OCI-LY7 (cell line): ENCODE data around the gene CEP89. TPM values are rescaled to one million over a fixed set of nuclear protein-coding genes. Genes with fewer than 3 reads are reported as not detected.

Experiments
- BruUV-seq: library from RNA; stranded (reverse); fragments of 400-500 nt; replicated peaks from 2 replicates; lab custom pipeline; 2021; lab: Mats Ljungman, UMichigan
- CTCF ChIA-PET: fragments of 300-600 bp; sonication (Branson Sonifier 250); formaldehyde crosslinking; loops from one replicate; lab custom pipeline; 2022; ENCODE audit warnings: antibody characterized with exemption; ENCODE audit not compliant: unreplicated experiment; lab: Charles Lee
- POLR2A ChIA-PET: fragments of 300-600 bp; sonication (Branson Sonifier 250); formaldehyde crosslinking; loops from one replicate; lab custom pipeline; 2022; ENCODE audit warnings: antibody characterized with exemption; lab: Charles Lee
- DNase-seq: peaks from one replicate; pipeline ENCODE4 v3.0.0-alpha.2; 2015; ENCODE audit warnings: low spot score
- H2AFZ ChIP-seq: fragments of 200-600 bp; sonication (generic), shearing (Covaris generic); 2 replicates; pipeline ENCODE4 v1.6.1; 2014; ENCODE audit warnings: mild to moderate bottlenecking, antibody characterized with exemption, low read length, moderate library complexity
- H3K27ac ChIP-seq: fragments of 200-600 bp; sonication (generic); 2 replicates; pipeline ENCODE4 v1.5.1; 2014; ENCODE audit warnings: mixed run types, low read depth, mild to moderate bottlenecking, moderate library complexity, low read length, inconsistent platforms; ENCODE audit not compliant: poor library complexity, severe bottlenecking
- H3K36me3 ChIP-seq: fragments of 200-600 bp; sonication (generic); 2 replicates; pipeline ENCODE4 v1.6.1; 2014; ENCODE audit warnings: mild to moderate bottlenecking, antibody characterized with exemption, low read length, moderate library complexity, mixed read lengths; ENCODE audit not compliant: insufficient read depth
- H3K4me1 ChIP-seq: fragments of 200-600 bp; sonication (generic); 2 replicates; pipeline ENCODE4 v1.5.1; 2014; ENCODE audit warnings: mild to moderate bottlenecking, low read length; ENCODE audit not compliant: insufficient read depth, poor library complexity, severe bottlenecking
- H3K4me2 ChIP-seq: fragments of 200-600 bp; sonication (generic); 2 replicates; pipeline ENCODE4 v1.6.1; 2014; ENCODE audit warnings: mild to moderate bottlenecking, low read length
- H3K4me3 ChIP-seq: fragments of 200-600 bp; sonication (generic); 2 replicates; pipeline ENCODE4 v1.5.1; 2014; ENCODE audit warnings: mild to moderate bottlenecking, low read depth, low read length; ENCODE audit not compliant: poor library complexity, severe bottlenecking
- H3K79me2 ChIP-seq: fragments of 200-600 bp; sonication (generic); 2 replicates; pipeline ENCODE4 v1.6.1; 2016; ENCODE audit warnings: low read depth, mild to moderate bottlenecking, low read length, moderate library complexity, mixed read lengths; ENCODE audit not compliant: insufficient read depth
- H3K9me2 ChIP-seq: fragments of 200-600 bp; sonication (generic); 2 replicates; pipeline ENCODE4 v1.6.1; 2016; ENCODE audit warnings: mild to moderate bottlenecking, low read length, mixed read lengths; ENCODE audit not compliant: insufficient read depth
- H3K9me3 ChIP-seq: fragments of 200-600 bp; sonication (generic); 2 replicates; pipeline ENCODE4 v1.6.1; 2014; ENCODE audit warnings: mild to moderate bottlenecking, mixed run types, low read length, mixed read lengths
- H4K20me1 ChIP-seq: fragments of 200-600 bp; sonication (generic); 2 replicates; pipeline ENCODE4 v1.6.1; 2014; ENCODE audit warnings: mild to moderate bottlenecking, antibody characterized with exemption, low read length, moderate library complexity, mixed read lengths; ENCODE audit not compliant: insufficient read depth
- EZH2phosphoT487 ChIP-seq: fragments of 200-600 bp; sonication (generic); IDR thresholded peaks from 2 replicates; pipeline ENCODE4 v1.6.1; 2018; ENCODE audit warnings: low read depth, borderline replicate concordance, mild to moderate bottlenecking, mixed run types, antibody characterized with exemption, low read length, moderate library complexity, mixed read lengths
- intact Hi-C: fragments of 100-400 bp; cut with micrococcal nuclease; formaldehyde crosslinking; loops from one replicate; pipeline ENCODE4 v1.10.0; 2022; ENCODE audit not compliant: unreplicated experiment
- total RNA-seq, 2 experiments: library from RNA; depleted of rRNA in 1 of 2; stranded (reverse); fragments of >200 nt in 1 of 2; shearing (Covaris generic) in 1 of 2; gene quantifications; 2 replicates each; pipeline ENCODE4 v1.2.3, GENCODE V29; 2014 to 2022
- TF ChIP-seq, protein P1 (sequence below): fragments of 200-600 bp; sonication (generic); conservative IDR thresholded peaks from 2 replicates; pipeline ENCODE4 v1.5.1; 2014; ENCODE audit warnings: mild to moderate bottlenecking, antibody characterized with exemption, low read length, moderate library complexity, mixed read lengths

The CEP89 gene
- total RNA-seq, 2 experiments from 2014 or later, result 15.8 to 20.6 TPM

DNA sequence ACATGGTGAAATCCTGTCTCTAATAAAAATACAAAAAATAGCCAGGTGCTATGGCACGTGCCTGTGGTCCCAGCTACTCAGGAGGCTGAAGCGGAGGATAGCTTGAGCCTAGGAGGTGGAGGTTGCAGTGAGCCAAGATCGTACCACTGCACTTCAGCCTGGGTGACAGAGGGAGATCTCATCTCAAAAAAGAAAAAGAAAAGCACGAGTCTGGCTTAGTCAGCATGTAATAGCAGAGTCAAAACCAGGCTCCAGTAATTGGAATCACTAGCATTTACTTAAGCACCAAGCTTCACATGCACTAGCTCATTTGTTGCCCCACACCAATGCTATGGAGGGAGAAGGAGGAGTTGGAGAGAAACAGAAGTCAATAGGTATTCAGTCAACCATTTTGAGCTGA, 60.3 kb downstream of the CEP89 start:
- H3K4me2 ChIP-seq, result no peak overlapping the region

DNA sequence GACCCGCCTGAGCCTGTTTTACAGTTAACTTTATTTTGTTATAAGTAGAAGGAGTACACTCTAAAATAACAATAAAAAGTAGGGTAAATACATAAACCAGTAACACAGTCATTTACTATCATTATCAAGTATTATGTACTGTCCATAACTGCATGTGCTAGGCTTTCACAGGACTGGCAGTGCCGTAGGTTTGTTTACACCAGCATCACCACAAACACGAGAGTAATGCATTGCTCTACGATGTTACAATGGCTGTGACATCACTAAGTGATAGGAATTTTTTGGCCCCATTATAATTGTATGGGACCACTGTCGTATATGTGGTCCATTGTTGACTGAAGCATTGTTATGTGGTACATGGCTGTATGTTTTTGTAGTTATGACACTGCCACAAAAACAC, 60.9 kb downstream of the CEP89 start:
- ChIA-PET CTCF (no interaction called here), POLR2A (interaction anchor here (1.1 kb wide), 1 partner anchor 13 kb away, joined by 4 read pairs; no protein-coding TSS in a partner anchor)
- no peaks in the 10 kb centered on the region for H3K9me2 ChIP-seq
- no peaks in the 10 kb centered on the region for H4K20me1 ChIP-seq
- H2AFZ ChIP-seq, result no peak overlapping the region
- H3K4me1 ChIP-seq, result no peaks in the 10 kb centered on the region
- no TSS peak for BruUV-seq
- H3K79me2 ChIP-seq, result no peaks in the 10 kb centered on the region
- H3K27ac ChIP-seq, result no peak overlapping the region
- no peak overlapping the region for H3K4me3 ChIP-seq
- no peak for DNase-seq
- H3K9me3 ChIP-seq, result no peaks in the 10 kb centered on the region
- H3K4me2 ChIP-seq, result no peak overlapping the region
- no peaks in the 10 kb centered on the region; the same call in 1 of the 2 replicates for H3K36me3 ChIP-seq
- no peak for TF ChIP-seq EZH2phosphoT487
- TF ChIP-seq, protein P1, sequence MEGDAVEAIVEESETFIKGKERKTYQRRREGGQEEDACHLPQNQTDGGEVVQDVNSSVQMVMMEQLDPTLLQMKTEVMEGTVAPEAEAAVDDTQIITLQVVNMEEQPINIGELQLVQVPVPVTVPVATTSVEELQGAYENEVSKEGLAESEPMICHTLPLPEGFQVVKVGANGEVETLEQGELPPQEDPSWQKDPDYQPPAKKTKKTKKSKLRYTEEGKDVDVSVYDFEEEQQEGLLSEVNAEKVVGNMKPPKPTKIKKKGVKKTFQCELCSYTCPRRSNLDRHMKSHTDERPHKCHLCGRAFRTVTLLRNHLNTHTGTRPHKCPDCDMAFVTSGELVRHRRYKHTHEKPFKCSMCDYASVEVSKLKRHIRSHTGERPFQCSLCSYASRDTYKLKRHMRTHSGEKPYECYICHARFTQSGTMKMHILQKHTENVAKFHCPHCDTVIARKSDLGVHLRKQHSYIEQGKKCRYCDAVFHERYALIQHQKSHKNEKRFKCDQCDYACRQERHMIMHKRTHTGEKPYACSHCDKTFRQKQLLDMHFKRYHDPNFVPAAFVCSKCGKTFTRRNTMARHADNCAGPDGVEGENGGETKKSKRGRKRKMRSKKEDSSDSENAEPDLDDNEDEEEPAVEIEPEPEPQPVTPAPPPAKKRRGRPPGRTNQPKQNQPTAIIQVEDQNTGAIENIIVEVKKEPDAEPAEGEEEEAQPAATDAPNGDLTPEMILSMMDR, result no peak
- intact Hi-C loops, result no loop called here

More for the DNA sequence above, 60.3 kb downstream of the CEP89 start:
- Histone ChIP-seq H3K27ac (no peak overlapping the region), H3K4me1 (no peaks in the 10 kb centered on the region), H3K36me3 (no peaks in the 10 kb centered on the region; the same call in 1 of the 2 replicates), H4K20me1 (no peaks in the 10 kb centered on the region), H3K9me2 (no peaks in the 10 kb centered on the region), H3K4me3 (no peak overlapping the region), H3K79me2 (no peaks in the 10 kb centered on the region), H3K9me3 (no peaks in the 10 kb centered on the region), H2AFZ (no peak overlapping the region)
- ChIA-PET CTCF (no interaction called here), POLR2A (interaction anchor here (1.1 kb wide), 1 partner anchor 14 kb away, joined by 4 read pairs; no protein-coding TSS in a partner anchor)
- intact Hi-C loops, result no loop called here
- no peak for TF ChIP-seq EZH2phosphoT487
- TF ChIP-seq, protein P1, result no peak
- DNase-seq, result no peak
- no TSS peak for BruUV-seq

DNA sequence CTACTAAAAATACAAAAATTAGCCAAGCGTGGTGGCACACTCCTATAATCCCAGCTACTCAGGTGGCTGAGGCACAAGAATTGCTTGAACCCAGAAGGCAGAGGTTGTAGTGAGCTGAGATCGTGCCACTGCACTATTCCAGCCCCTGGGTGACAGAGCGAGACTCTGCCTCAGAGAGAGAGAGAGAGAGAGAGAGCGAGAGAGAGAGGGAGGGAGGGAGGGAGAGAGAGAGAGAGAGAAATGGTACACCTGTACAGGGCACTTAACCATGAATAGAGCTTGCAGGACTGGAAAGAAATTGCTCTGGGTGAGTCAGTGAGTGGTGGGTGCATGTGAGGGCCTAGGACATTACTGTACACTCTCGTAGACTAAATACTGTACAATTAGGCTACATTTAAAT, 61.7 kb downstream of the CEP89 start:
- ChIA-PET CTCF (no interaction called here), POLR2A (interaction anchor here (0.5 to 1.0 kb wide), 2 partner anchors 62 to 1273 kb away, joined by 3 read pairs; partner anchors contain the start of genes CEP89 and FAAP24)
- H3K36me3 ChIP-seq, result no peaks in the 10 kb centered on the region; the same call in 1 of the 2 replicates
- H2AFZ ChIP-seq, result no peak overlapping the region
- no peaks in the 10 kb centered on the region for H3K79me2 ChIP-seq
- intact Hi-C loops, result no loop called here
- no peak overlapping the region for H3K4me2 ChIP-seq
- TF ChIP-seq, protein P1, result no peak
- no peak for TF ChIP-seq EZH2phosphoT487
- BruUV-seq, result no TSS peak
- no peak overlapping the region for H3K27ac ChIP-seq
- no peaks in the 10 kb centered on the region for H3K4me1 ChIP-seq
- no peak overlapping the region for H3K4me3 ChIP-seq
- DNase-seq, result no peak
- no peaks in the 10 kb centered on the region for H3K9me3 ChIP-seq
- no peaks in the 10 kb centered on the region for H3K9me2 ChIP-seq
- no peaks in the 10 kb centered on the region for H4K20me1 ChIP-seq
